ENCODE results near the gene MXRA5. TPM values are rescaled to one million over a fixed set of nuclear protein-coding genes. Genes with fewer than 3 reads are reported as not detected.

MXRA5 gene
- total RNA-seq, 2 experiments from 2014 or later, result not detected

GRCh38 chrX:3299636-3300035 lies 46.8 kb downstream of the MXRA5 start:
- H3K36me3 ChIP-seq (ENCODE audit: insufficient read depth, low read length), result no peaks in the 10 kb centered on the region
- no peak overlapping the region for H2AFZ ChIP-seq (ENCODE audit: low read length)
- no peak for DNase-seq (ENCODE audit: low spot score)
- no peaks in the 10 kb centered on the region for H3K4me1 ChIP-seq (ENCODE audit: insufficient read depth, low read length, poor library complexity, severe bottlenecking)
- H3K79me2 ChIP-seq (ENCODE audit: insufficient read depth, low read depth, low read length), result no peaks in the 10 kb centered on the region
- CTCF ChIA-PET (ENCODE audit: unreplicated experiment), result no interaction called here
- H3K9me2 ChIP-seq (ENCODE audit: insufficient read depth, low read length), result no peaks in the 10 kb centered on the region
- POLR2A ChIA-PET, result no interaction called here
- H3K9me3 ChIP-seq (ENCODE audit: low read length), result no peaks in the 10 kb centered on the region
- H4K20me1 ChIP-seq (ENCODE audit: insufficient read depth, low read length), result no peaks in the 10 kb centered on the region
- intact Hi-C loops (cut with micrococcal nuclease; ENCODE audit: unreplicated experiment), result no loop called here
- no peak overlapping the region for H3K4me2 ChIP-seq (ENCODE audit: low read length)
- H3K27ac ChIP-seq (ENCODE audit: low read depth, low read length, poor library complexity, severe bottlenecking), result no peak overlapping the region
- no TSS peak for BruUV-seq (replicated peaks)
- no peak overlapping the region for H3K4me3 ChIP-seq (ENCODE audit: low read depth, low read length, poor library complexity, severe bottlenecking)
- TF ChIP-seq, protein P1, sequence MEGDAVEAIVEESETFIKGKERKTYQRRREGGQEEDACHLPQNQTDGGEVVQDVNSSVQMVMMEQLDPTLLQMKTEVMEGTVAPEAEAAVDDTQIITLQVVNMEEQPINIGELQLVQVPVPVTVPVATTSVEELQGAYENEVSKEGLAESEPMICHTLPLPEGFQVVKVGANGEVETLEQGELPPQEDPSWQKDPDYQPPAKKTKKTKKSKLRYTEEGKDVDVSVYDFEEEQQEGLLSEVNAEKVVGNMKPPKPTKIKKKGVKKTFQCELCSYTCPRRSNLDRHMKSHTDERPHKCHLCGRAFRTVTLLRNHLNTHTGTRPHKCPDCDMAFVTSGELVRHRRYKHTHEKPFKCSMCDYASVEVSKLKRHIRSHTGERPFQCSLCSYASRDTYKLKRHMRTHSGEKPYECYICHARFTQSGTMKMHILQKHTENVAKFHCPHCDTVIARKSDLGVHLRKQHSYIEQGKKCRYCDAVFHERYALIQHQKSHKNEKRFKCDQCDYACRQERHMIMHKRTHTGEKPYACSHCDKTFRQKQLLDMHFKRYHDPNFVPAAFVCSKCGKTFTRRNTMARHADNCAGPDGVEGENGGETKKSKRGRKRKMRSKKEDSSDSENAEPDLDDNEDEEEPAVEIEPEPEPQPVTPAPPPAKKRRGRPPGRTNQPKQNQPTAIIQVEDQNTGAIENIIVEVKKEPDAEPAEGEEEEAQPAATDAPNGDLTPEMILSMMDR (conservative IDR thresholded peaks at IDR 0.05; ENCODE audit: low read length), result no peak
- TF ChIP-seq EZH2phosphoT487 (IDR thresholded peaks at IDR 0.05; ENCODE audit: borderline replicate concordance, low read depth, low read length), result no peak

DNA sequence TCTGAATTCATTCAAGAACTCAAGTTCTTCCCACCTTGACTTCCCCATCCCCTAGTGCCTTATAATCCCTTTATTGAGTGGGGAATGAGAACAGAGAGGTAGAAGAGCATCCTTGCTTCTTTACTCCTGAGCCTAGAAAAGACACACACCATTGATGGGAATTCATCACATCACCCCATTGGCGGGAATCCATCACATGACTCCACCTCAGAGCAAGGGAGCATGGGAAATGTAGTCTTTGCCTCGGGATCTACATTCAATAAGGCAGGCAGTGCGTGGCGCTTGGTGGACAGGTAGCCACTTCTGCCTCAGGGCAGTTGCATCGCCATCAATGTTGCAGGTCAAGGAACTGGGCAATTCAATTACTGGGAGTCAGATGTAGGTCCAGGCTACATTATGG lies 50.7 kb downstream of the MXRA5 start:
- no peaks in the 10 kb centered on the region for H3K9me2 ChIP-seq (ENCODE audit: insufficient read depth, low read length)
- CTCF ChIA-PET (ENCODE audit: unreplicated experiment), result no interaction called here

DNA sequence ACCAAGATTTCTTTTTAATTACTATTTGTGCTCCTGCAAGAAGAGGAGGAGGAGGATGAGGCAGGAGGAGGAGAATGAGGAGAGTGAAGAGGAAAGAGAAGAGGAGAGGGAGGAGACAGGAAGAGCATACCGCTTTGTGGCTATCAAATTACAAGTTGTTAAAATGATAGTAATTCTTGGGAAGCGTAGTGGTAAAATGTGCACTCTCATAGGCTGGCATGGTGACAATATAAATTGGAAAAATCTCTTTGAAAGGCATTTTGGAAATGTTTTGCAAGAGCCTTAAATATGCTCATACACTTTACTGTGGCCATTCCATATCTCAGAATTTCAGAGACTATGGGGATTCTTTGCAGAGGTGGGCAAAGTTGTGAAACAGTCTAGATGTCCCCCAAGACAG lies 53.2 kb downstream of the MXRA5 start:
- no peak for DNase-seq (ENCODE audit: low spot score)
- POLR2A ChIA-PET, result no interaction called here
- Histone ChIP-seq H3K79me2 (ENCODE audit: insufficient read depth, low read depth, low read length) (no peaks in the 10 kb centered on the region), H3K9me2 (ENCODE audit: insufficient read depth, low read length) (no peaks in the 10 kb centered on the region), H3K9me3 (ENCODE audit: low read length) (no peaks in the 10 kb centered on the region), H3K4me2 (ENCODE audit: low read length) (no peak overlapping the region), H4K20me1 (ENCODE audit: insufficient read depth, low read length) (no peaks in the 10 kb centered on the region), H2AFZ (ENCODE audit: low read length) (no peak overlapping the region), H3K27ac (ENCODE audit: low read depth, low read length, poor library complexity, severe bottlenecking) (no peak overlapping the region), H3K36me3 (ENCODE audit: insufficient read depth, low read length) (no peaks in the 10 kb centered on the region), H3K4me3 (ENCODE audit: low read depth, low read length, poor library complexity, severe bottlenecking) (no peak overlapping the region), H3K4me1 (ENCODE audit: insufficient read depth, low read length, poor library complexity, severe bottlenecking) (no peaks in the 10 kb centered on the region)
- CTCF ChIA-PET (ENCODE audit: unreplicated experiment), result interaction anchor here (0.6 kb wide), 1 partner anchor 155 kb away, joined by 5 read pairs; no protein-coding TSS in a partner anchor
- intact Hi-C loops (cut with micrococcal nuclease; ENCODE audit: unreplicated experiment), result no loop called here
- no peak for TF ChIP-seq EZH2phosphoT487 (IDR thresholded peaks at IDR 0.05; ENCODE audit: borderline replicate concordance, low read depth, low read length)
- TF ChIP-seq, protein P1 (conservative IDR thresholded peaks at IDR 0.05; ENCODE audit: low read length), result no peak
- BruUV-seq (replicated peaks), result no TSS peak

More for the DNA sequence above, 50.7 kb downstream of the MXRA5 start:
- Histone ChIP-seq H3K4me2 (ENCODE audit: low read length) (no peak overlapping the region), H4K20me1 (ENCODE audit: insufficient read depth, low read length) (no peaks in the 10 kb centered on the region), H2AFZ (ENCODE audit: low read length) (no peak overlapping the region), H3K4me1 (ENCODE audit: insufficient read depth, low read length, poor library complexity, severe bottlenecking) (no peaks in the 10 kb centered on the region), H3K27ac (ENCODE audit: low read depth, low read length, poor library complexity, severe bottlenecking) (no peak overlapping the region), H3K36me3 (ENCODE audit: insufficient read depth, low read length) (no peaks in the 10 kb centered on the region), H3K4me3 (ENCODE audit: low read depth, low read length, poor library complexity, severe bottlenecking) (no peak overlapping the region), H3K79me2 (ENCODE audit: insufficient read depth, low read depth, low read length) (no peaks in the 10 kb centered on the region), H3K9me3 (ENCODE audit: low read length) (no peaks in the 10 kb centered on the region)
- BruUV-seq (replicated peaks), result no TSS peak
- intact Hi-C loops (cut with micrococcal nuclease; ENCODE audit: unreplicated experiment), result no loop called here
- DNase-seq (ENCODE audit: low spot score), result peak; percentile 5
- POLR2A ChIA-PET, result no interaction called here
- TF ChIP-seq, protein P1 (conservative IDR thresholded peaks at IDR 0.05; ENCODE audit: low read length), result no peak
- TF ChIP-seq EZH2phosphoT487 (IDR thresholded peaks at IDR 0.05; ENCODE audit: borderline replicate concordance, low read depth, low read length), result no peak

All from OCI-LY7 (cell line).